ENCODE results near the gene NEXN. TPM values are rescaled to one million over a fixed set of nuclear protein-coding genes. Genes with fewer than 3 reads are reported as not detected.

Gene NEXN
- total and polyA plus RNA-seq, 2 experiments from 2014 or later, result 42.9 to 83.9 TPM

GRCh38 chr1:77888781-77889642 lies 588 bp downstream of the NEXN start:
- Histone ChIP-seq H3K4me1 (ENCODE audit: low read depth) (peaks cover 10% of the 10 kb centered on the region), H3K27ac (peak overlapping the region; percentile 100), H3K4me3 (peak overlapping the region; percentile 82), H3K27me3 (no peaks in the 10 kb centered on the region), H3K9me3 (ENCODE audit: low read depth) (no peaks in the 10 kb centered on the region), H3K36me3 (peaks cover 9% of the 10 kb centered on the region)
- peak; percentile 63 to 75 for DNase-seq (ENCODE audit: low read depth in 1 of 2, low spot score in 1 of 2)
- no peak for TF ChIP-seq CTCF (IDR thresholded peaks at IDR 0.05; ENCODE audit: low read depth, low read length)

GRCh38 chr1:77889671-77890070 lies 1.2 kb downstream of the NEXN start:
- H3K4me1 ChIP-seq (ENCODE audit: low read depth), result peaks cover 10% of the 10 kb centered on the region
- peak overlapping the region; percentile 82 for H3K4me3 ChIP-seq
- H3K27me3 ChIP-seq, result no peaks in the 10 kb centered on the region
- peaks cover 13% of the 10 kb centered on the region for H3K36me3 ChIP-seq
- TF ChIP-seq CTCF (IDR thresholded peaks at IDR 0.05; ENCODE audit: low read depth, low read length), result no peak
- H3K27ac ChIP-seq, result peak overlapping the region; percentile 100
- no peaks in the 10 kb centered on the region for H3K9me3 ChIP-seq (ENCODE audit: low read depth)
- DNase-seq (ENCODE audit: low read depth in 1 of 2, low spot score in 1 of 2), result peak; percentile 4 to 51

GRCh38 chr1:77891200-77891599 lies 2.8 kb downstream of the NEXN start:
- TF ChIP-seq CTCF (IDR thresholded peaks at IDR 0.05; ENCODE audit: low read depth, low read length), result no peak
- H3K36me3 ChIP-seq, result peaks cover 20% of the 10 kb centered on the region
- no peaks in the 10 kb centered on the region for H3K9me3 ChIP-seq (ENCODE audit: low read depth)
- H3K4me3 ChIP-seq, result peak overlapping the region; percentile 82
- H3K4me1 ChIP-seq (ENCODE audit: low read depth), result peaks cover 10% of the 10 kb centered on the region
- H3K27ac ChIP-seq, result peak overlapping the region; percentile 100
- DNase-seq (ENCODE audit: low read depth in 1 of 2, low spot score in 1 of 2), result no peak
- no peaks in the 10 kb centered on the region for H3K27me3 ChIP-seq

- Histone ChIP-seq H3K27ac (peak overlapping the region; percentile 14), H3K9me3 (ENCODE audit: low read depth) (no peaks in the 10 kb centered on the region), H3K27me3 (no peaks in the 10 kb centered on the region), H3K4me3 (no peak overlapping the region), H3K4me1 (ENCODE audit: low read depth) (peaks cover 10% of the 10 kb centered on the region), H3K36me3 (peaks cover 18% of the 10 kb centered on the region)
- peak in 1 of 2 donors; percentile 32 for DNase-seq (ENCODE audit: low read depth in 1 of 2, low spot score in 1 of 2)
- no peak for TF ChIP-seq CTCF (IDR thresholded peaks at IDR 0.05; ENCODE audit: low read depth, low read length)
Measured at GRCh38 chr1:77899647-77900320, 11.4 kb downstream of the NEXN start.

- Histone ChIP-seq H3K27ac (no peak overlapping the region), H3K27me3 (no peaks in the 10 kb centered on the region), H3K9me3 (ENCODE audit: low read depth) (no peaks in the 10 kb centered on the region), H3K4me3 (no peak overlapping the region), H3K4me1 (ENCODE audit: low read depth) (peaks cover 10% of the 10 kb centered on the region), H3K36me3 (peaks cover 11% of the 10 kb centered on the region)
- DNase-seq (ENCODE audit: low read depth in 1 of 2, low spot score in 1 of 2), result peak; percentile 55 to 74
- peak; percentile 70 for TF ChIP-seq CTCF (IDR thresholded peaks at IDR 0.05; ENCODE audit: low read depth, low read length)
Measured at GRCh38 chr1:77900687-77901293, 12.4 kb downstream of the NEXN start.

Measured in cardiac muscle cell (in vitro differentiated cells and primary cell).